A549 (cell line): ENCODE results near the gene ADD2.

Experiments
- CBX8 ChIP-seq: fragments of 200-600 bp; sonication (generic); IDR thresholded peaks from 2 replicates; pipeline ENCODE4 v1.6.1; 2016
- CHD2 ChIP-seq: fragments of 150-350 bp; IDR thresholded peaks from 2 replicates; pipeline ENCODE4 v1.6.1; 2014; ENCODE audit warnings: low read length; ENCODE audit not compliant: partially characterized antibody
- ELK1 ChIP-seq: fragments of 150-350 bp; IDR thresholded peaks from 2 replicates; pipeline ENCODE4 v1.6.1; 2014; ENCODE audit warnings: low read depth, mild to moderate bottlenecking, low read length
- EP300 ChIP-seq, 2 experiments: fragments of >200 bp; sonication (Bioruptor Twin); formaldehyde crosslinking; IDR thresholded peaks; 2 replicates in 1 of 2; 3 replicates in 1 of 2; pipeline ENCODE4 v1.6.1; 2016 to 2017
- JUN ChIP-seq, 2 experiments: fragments of >200 bp; sonication (Bioruptor Twin); formaldehyde crosslinking; IDR thresholded peaks; 2 replicates in 1 of 2; 3 replicates in 1 of 2; pipeline ENCODE4 v1.6.1; 2016 to 2017
- POLR2A ChIP-seq: IDR thresholded peaks from 2 replicates; pipeline ENCODE4 v1.6.1; 2012; ENCODE audit warnings: mild to moderate bottlenecking, low read length
- POLR2AphosphoS2 ChIP-seq: conservative IDR thresholded peaks from 2 replicates; pipeline ENCODE4 v1.6.1; 2012; ENCODE audit warnings: low read length, improper control_type of control experiment, inconsistent platforms
- SMC3 ChIP-seq: fragments of >200 bp; sonication (Bioruptor Twin); formaldehyde crosslinking; IDR thresholded peaks from 3 replicates; pipeline ENCODE4 v1.6.1; 2018; ENCODE audit warnings: inconsistent platforms
- TF ChIP-seq, protein P1 (sequence below): fragments of >200 bp; sonication (Bioruptor Twin); formaldehyde crosslinking; IDR thresholded peaks from 3 replicates; pipeline ENCODE4 v1.5.1; 2016
- TF ChIP-seq, protein P2 (sequence below): fragments of 200-600 bp; sonication (generic); IDR thresholded peaks from 2 replicates; pipeline ENCODE4 v1.6.1; 2016; ENCODE audit warnings: antibody characterized with exemption, mild to moderate bottlenecking, moderate library complexity

DNA sequence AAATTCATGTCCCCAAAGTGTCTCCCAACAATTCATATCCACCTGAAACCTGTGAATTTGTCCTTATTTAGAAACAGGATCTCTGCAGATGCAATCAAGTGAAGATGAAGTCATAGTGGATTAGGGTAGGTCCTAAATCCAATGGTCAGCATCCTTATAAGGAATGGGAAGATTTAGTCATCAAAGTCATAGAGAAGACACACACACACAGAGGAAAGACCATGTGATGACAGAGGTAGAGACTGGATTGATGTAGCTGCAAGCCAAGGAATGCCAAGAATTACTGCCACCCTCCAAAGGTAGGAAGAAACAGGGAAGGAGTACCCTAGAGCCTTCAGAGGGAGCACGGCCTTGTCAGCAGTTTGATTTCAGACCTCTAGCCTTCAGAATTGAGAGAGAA lies 17.7 kb downstream of the ADD2 start:
- TF ChIP-seq, protein P1, sequence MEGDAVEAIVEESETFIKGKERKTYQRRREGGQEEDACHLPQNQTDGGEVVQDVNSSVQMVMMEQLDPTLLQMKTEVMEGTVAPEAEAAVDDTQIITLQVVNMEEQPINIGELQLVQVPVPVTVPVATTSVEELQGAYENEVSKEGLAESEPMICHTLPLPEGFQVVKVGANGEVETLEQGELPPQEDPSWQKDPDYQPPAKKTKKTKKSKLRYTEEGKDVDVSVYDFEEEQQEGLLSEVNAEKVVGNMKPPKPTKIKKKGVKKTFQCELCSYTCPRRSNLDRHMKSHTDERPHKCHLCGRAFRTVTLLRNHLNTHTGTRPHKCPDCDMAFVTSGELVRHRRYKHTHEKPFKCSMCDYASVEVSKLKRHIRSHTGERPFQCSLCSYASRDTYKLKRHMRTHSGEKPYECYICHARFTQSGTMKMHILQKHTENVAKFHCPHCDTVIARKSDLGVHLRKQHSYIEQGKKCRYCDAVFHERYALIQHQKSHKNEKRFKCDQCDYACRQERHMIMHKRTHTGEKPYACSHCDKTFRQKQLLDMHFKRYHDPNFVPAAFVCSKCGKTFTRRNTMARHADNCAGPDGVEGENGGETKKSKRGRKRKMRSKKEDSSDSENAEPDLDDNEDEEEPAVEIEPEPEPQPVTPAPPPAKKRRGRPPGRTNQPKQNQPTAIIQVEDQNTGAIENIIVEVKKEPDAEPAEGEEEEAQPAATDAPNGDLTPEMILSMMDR = no peak
- TF ChIP-seq CHD2 = no peak
- no peak for TF ChIP-seq CBX8
- no peak for TF ChIP-seq JUN (IDR thresholded peaks at IDR 0.05)
- TF ChIP-seq ELK1 = no peak
- no peak for TF ChIP-seq POLR2AphosphoS2
- no peak for TF ChIP-seq SMC3
- no peak for TF ChIP-seq POLR2A
- TF ChIP-seq, protein P2, sequence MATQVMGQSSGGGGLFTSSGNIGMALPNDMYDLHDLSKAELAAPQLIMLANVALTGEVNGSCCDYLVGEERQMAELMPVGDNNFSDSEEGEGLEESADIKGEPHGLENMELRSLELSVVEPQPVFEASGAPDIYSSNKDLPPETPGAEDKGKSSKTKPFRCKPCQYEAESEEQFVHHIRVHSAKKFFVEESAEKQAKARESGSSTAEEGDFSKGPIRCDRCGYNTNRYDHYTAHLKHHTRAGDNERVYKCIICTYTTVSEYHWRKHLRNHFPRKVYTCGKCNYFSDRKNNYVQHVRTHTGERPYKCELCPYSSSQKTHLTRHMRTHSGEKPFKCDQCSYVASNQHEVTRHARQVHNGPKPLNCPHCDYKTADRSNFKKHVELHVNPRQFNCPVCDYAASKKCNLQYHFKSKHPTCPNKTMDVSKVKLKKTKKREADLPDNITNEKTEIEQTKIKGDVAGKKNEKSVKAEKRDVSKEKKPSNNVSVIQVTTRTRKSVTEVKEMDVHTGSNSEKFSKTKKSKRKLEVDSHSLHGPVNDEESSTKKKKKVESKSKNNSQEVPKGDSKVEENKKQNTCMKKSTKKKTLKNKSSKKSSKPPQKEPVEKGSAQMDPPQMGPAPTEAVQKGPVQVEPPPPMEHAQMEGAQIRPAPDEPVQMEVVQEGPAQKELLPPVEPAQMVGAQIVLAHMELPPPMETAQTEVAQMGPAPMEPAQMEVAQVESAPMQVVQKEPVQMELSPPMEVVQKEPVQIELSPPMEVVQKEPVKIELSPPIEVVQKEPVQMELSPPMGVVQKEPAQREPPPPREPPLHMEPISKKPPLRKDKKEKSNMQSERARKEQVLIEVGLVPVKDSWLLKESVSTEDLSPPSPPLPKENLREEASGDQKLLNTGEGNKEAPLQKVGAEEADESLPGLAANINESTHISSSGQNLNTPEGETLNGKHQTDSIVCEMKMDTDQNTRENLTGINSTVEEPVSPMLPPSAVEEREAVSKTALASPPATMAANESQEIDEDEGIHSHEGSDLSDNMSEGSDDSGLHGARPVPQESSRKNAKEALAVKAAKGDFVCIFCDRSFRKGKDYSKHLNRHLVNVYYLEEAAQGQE = no peak
- TF ChIP-seq EP300 (IDR thresholded peaks at IDR 0.05) = no peak
